ENCODE results near the gene ZNF592.

Gene ZNF592

GRCh38 chr15:84782346-84782745 lies 34.0 kb downstream of the ZNF592 start:
- DNase-seq = no peak

DNA sequence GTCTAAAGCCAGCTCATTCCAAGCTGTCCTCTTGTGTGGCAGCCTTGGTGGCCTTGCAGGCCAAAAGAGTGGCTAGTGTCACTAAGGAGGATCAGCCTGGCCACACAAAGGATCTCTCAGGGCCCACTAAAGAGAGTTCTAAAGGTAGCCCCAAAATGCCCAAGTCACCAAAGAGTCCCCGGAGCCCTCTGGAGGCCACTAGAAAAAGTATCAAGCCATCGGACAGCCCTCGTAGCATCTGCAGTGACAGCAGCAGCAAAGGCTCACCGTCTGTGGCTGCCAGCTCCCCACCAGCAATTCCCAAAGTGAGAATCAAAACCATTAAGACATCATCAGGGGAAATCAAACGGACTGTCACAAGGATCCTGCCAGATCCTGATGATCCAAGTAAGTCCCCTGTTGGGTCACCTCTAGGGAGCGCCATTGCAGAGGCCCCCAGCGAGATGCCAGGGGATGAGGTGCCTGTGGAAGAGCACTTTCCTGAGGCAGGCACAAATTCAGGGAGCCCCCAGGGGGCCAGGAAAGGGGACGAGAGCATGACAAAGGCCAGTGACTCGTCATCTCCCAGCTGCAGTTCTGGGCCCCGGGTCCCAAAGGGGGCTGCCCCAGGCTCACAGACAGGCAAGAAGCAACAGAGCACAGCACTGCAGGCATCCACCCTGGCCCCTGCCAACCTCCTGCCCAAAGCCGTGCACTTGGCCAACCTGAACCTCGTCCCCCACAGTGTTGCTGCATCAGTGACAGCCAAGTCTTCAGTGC lies 35.3 kb downstream of the ZNF592 start:
- DNase-seq = no peak

GRCh38 chr15:84784262-84784661 lies 35.9 kb downstream of the ZNF592 start:
- DNase-seq = no peak

DNA sequence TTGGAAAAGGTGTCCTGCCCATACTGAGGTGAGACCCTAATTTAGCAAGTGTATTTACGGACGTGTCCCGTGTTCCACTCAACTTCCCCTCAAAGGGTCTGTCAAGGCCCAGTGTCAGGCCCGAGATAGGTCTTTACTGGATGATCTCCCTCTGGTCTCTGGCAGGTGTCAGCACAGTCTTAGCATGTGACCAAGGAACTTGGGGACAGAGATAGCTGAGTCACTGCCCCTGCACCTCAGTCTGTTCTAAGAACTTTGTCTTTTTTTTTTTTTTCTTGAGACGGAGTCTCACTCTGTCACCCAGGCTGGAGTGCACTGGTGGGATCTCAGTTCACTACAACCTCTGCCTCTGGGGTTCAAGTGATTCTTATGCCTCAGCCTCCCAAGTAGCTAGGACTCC lies 36.7 kb downstream of the ZNF592 start:
- no peak for DNase-seq

GRCh38 chr15:84788500-84788899 lies 40.1 kb downstream of the ZNF592 start:
- no peak for DNase-seq

DNA sequence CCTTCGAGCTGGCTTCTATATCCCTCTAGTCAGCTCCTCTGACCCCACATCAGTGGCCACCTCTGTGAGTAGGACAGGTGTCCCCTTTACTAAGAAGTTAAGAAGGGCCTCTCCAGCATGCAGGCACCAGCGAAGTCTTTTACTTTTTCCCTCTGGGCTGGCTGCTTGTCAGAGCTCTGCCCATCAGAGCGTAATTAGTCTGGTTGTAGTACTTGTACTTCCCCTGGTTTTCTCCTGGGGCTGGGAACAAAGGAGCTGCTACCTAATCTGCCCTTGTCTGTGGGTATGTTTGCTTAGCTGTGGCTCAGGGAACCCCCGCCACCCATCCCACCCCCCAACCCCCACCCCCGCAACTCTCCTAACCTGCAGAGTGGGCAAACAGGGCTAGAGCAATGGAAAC lies 41.4 kb downstream of the ZNF592 start:
- DNase-seq = no peak

GRCh38 chr15:84790676-84791075 lies 42.3 kb downstream of the ZNF592 start:
- no peak for DNase-seq

GRCh38 chr15:84791763-84792162 lies 43.4 kb downstream of the ZNF592 start:
- DNase-seq = no peak

DNA sequence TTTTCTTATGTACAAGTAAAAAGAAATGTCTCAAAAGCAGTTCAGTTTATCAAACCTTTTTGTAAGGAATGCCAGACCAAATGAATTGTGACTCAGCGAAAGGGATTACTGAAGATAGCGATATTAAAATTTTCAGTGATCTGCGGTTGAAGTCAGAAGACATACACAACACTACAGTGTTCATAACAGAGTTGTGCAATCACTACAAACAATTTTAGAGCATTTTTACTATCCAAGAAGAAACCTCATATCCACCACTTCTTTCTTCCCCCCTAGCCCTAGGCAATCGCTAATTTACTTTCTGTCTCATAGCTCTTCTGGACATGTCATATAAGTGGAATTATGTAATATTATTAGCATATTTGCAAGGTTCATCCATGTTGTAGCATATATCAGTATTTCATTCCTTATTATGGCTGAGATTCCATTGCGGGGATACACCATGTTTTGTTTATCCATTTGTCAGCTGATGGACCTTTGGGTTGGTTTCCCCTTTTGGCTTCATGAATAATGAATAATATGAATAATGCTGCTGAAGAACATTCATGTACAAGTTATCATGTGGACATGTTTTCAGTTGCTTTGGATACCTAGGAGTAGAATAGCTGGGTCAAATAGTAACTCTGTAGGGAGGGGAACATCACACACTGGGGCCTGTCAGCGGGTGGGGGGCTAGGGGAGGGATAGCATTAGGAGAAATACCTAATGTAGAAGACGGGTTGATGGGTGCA lies 45.2 kb downstream of the ZNF592 start:
- DNase-seq = no peak

- no peak for DNase-seq
Measured at GRCh38 chr15:84794162-84794547, 45.8 kb downstream of the ZNF592 start.

DNA sequence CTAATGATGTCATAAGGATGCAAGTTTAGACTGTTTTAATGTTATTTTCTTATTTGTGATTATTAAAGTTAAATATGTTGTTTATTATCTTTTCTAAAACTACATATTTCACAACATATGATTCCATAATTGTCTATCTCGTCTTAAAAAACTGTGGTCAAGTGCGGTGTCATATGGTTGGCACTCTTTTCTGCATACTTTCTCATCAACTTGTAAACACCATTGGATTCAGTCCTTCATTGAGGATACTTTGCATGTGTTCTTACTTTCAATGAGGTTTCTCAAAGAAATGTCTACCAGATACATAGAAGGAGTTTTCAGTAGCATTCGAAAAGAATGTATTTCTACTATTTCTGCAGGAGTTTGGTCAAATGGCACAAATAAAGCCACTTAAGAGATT lies 46.8 kb downstream of the ZNF592 start:
- no peak for DNase-seq

GRCh38 chr15:84797212-84797611 lies 48.8 kb downstream of the ZNF592 start:
- no peak for DNase-seq

GRCh38 chr15:84797801-84798200 lies 49.4 kb downstream of the ZNF592 start:
- DNase-seq = no peak

- DNase-seq = no peak
Measured at GRCh38 chr15:84798436-84798946, 50.1 kb downstream of the ZNF592 start.

DNA sequence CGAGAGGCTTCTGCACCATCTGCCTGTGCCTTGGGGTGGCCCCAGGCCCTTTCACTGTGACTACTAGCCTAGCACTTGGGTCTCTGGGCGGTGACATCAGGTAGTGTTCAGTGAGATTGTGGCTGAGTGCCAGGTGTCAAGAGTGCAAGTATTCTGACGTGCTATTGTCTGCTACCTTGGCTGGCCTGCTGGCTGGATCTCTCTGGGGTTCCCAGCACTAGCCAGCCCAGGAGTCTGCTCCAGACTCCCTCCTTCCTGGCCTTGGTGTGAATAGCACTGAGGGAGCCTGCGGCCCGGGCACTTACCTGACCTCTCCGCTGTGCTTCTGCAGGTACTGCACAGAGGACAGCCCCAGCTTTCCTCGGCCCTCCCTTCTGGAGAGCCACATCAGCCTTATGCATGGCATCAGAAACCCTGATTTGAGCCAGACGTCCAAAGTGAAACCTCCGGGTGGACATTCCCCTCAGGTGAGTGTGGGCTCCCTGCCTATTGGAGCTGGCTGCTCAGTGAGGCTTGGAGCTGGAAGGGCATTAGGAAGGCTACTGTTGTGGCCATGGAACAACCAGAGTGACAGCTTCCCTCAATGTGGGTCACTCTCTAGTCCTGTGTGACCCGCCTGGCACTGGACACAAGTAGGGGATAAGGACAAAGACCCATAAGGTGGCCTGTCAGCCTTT lies 51.3 kb downstream of the ZNF592 start:
- no peak for DNase-seq

GRCh38 chr15:84800365-84800806 lies 52.0 kb downstream of the ZNF592 start:
- no peak for DNase-seq

GRCh38 chr15:84804005-84804900 lies 55.9 kb downstream of the ZNF592 start:
- DNase-seq = no peak

DNA sequence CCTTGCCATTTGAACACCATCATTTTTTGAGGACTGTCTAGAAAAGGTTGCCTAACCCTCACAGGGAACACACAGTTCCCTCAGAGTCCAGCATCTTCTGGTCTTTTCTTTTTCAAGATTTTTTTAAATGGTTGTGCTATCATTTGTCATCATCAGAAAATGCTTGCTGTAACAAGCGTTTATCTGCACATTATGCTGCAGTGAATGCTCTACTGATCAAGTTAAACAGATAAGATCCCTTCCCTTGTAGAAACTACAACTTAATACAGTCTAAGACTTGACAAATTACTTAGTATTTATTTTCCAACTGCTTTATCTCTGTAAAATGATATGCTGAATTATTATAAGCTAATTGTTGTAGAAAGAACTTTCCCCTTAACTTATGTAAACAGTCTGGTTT lies 56.8 kb downstream of the ZNF592 start:
- no peak for DNase-seq

GRCh38 chr15:84807228-84807627 lies 58.8 kb downstream of the ZNF592 start:
- no peak for DNase-seq

DNA sequence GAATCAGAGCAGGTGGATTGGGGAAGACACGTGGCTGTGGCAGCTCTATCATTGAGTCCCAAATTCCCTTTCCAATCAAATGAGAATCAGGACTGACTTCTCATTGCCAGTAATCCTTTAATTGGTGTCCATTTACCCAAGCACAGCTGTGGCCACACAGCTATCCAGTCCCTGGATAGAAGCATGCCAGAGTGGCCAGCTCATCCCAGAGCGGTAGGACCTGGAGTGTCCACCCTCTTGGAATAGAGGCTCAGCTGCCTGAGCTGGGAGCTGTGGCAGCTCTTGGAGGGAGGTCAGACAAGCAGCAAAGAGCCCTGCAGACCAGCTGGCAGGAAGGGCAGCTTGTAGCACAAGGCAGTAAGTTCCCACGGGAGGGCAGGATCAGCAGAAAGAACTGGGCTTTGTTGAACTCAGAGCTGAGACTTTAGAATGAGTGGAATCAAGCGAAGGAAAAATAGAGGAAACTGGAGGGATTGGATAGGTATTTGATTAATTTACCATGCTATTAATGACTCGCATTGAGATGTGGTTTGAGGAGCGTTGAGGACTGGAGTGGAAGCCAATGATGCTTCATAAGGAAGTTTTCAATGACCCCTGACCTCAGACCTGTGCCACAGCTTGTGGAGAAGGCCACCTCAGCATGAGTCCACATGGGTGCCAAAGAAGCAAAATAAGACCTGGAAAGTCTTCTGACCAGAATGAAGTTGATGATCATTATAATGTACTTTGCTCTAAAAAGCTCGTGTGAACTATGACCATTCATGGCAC lies 61.9 kb downstream of the ZNF592 start:
- no peak for DNase-seq

DNA sequence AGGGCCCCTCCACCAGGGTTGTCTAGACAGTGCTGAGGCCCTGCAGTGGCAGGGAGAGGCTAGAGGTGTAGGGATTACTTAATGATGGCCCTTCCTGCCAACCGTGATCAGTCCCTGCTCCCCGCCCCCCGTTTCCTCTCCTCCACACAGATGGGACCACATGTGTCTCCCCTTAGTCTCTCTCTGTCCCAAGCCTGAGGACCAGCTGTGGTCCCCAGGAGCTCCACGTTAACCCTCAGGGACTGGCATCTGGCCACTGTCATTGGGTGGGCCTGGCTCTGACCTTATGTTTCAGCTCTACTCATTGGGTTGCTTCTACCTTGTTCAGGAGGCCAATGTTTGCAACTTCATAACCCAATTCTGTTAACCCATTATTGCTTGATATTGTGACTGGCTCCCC lies 62.8 kb downstream of the ZNF592 start:
- no peak for DNase-seq

DNA sequence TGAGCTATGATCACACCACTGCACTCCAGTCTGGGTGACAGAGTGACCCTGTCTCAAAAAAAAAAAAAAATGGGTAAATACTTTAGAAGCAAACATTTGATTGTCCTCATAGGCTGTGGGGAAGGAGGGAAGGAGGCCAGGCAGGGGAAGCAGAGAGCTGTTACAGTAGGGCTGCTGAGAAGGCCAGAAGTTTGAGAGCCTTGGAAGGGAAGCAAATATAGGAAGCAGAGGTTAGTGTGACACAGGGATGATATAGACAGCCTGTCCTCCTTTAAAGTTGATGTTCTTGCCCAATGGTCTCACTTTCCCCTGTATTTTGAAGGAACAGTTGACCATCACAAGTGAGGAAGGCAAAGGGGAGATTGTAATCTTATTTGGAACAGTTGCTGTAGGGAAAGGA lies 63.4 kb downstream of the ZNF592 start:
- no peak for DNase-seq

All from NCI-H2081 (cell line).